Epidermal melanocyte (primary cell): ENCODE results near the gene DOK7.
"Not testable (repeated sequence)": the region's sequence is repeated elsewhere in the genome, so short reads cannot be mapped to it uniquely, and the experiment has no call there.

Source experiments
- DNase-seq: peaks from one replicate; pipeline ENCODE4 v3.0.0; 2011; ENCODE audit warnings: low spot score; ENCODE audit not compliant: insufficient read length

Gene DOK7

DNA sequence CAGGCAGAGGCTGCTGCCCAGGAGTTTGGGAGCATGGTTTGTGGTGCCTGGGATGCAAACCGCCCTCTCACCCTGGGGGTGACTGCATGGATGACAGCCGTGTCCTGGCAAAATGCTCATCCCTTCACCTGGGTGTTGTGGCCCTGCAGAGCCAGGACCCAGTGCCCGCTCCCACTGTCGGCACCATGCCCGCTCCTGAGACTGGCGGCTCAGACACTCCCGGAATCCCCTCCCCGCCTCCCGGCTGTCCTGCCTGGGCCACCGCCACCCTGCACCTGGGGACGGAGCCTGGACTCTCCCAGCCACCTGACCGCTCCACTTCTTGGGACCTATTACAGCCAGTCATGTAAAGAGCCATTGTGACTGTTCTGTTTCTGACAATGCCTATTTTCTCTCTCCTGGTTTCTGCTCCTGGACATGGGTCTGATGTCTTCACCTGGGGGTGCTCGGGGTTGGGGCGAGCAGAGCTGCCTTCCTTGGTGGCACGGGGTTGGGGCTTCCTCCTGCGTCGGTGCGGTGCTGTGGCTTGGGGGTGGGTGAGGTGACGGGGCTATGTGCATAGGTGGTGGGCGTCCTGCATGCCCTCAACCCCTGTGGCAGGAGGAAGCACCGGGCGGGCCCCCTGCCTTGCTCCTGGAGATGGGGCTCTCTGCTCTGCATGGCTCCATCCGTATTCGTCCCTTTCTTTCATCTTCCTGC lies 38.2 kb downstream of the DOK7 start:
- no peak for DNase-seq

DNA sequence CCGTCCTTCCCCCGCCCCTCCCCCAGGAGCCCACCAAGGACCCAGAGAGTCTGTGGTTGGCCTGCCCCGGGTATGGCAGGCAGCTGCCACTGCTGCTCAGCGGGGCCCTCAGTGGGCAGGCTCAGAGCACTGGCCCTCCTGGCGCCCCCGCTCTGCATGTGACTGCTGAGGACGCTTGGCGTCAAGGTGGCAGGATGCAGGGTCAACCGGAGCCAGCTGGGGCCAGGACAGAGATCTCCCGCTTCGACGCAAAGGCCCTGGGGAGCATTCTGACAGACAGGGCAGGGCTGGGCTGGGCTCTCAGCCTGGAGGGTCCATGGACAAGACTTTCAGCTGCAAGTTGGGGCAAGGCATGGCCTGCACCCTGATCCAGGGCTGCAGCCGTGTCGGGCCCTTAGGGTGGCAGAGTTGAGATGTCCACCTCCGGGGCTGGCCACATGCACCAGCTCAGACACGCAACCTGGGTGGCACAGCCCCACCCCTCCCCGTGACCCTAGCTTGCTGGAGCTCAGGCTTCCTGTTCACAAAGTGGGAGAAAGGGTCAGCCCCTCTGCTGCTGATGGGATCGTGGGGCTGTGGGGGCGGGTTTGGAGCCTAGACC lies 38.8 kb downstream of the DOK7 start:
- DNase-seq, result no peak

DNA sequence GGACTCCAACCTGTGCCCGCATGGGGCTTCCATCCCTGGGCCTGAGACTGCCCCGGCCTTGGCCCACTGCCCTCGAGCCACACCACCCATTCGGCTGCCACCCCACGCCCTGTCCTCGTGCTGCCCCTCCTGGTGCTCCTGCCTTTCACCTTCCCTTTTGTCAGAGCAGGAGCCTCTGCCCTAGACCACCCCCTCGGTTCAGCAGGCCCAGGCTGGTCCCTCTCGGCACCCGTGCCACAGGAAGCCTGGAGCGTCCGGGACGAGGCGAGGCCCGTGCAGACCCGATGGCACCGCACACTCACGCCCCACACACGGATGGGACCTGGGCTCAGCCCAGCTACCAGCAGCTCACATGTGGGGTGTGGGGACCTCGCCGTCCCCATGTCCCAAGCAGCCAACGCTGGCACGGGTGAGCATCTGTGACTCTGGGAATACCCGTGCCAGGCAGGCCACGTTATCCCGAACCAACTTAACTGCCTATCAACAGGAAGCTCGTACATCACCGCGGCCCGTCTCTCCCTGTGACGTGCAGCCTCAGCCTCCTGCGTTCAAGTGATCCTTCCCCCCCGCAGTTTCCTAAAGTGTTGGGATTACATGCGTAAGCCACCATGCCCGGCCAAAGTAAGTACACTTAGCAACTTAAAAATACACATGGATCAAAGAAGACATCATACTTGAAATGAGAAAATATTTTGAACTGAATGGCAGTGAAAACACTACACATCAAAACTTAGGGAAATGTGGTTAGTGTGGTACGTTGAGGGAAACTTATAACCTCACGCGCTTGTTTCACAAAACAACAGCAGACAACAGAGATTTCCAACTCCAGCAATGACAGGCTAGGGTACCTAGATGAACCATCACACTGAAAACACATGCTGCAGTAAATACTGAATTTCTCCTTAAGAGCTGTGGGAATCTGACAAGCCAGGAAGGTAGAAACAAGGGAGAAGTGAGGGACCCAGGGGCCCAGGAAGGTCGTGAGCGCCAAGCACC lies 40.1 kb downstream of the DOK7 start:
- no peak for DNase-seq

DNA sequence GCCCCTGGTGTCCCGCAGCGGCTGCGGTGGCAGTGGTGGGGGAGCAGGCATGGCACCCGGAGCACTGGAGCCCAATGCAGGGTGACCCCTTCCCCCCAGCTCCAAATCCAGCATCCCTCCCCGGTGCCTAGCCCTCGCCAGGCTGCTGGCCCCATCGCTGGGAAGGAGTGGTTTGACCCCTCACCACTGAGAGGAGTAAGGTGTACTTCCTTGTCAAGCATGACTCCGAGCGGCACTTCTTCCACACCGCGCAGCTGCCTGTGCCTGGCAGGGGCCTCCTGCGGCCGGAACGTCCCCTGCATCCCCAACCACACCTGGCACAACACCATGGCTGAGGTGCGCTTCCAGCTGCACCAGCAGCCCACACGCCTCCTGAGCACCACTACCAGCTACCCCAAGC lies 42.1 kb downstream of the DOK7 start:
- DNase-seq, result no peak

DNA sequence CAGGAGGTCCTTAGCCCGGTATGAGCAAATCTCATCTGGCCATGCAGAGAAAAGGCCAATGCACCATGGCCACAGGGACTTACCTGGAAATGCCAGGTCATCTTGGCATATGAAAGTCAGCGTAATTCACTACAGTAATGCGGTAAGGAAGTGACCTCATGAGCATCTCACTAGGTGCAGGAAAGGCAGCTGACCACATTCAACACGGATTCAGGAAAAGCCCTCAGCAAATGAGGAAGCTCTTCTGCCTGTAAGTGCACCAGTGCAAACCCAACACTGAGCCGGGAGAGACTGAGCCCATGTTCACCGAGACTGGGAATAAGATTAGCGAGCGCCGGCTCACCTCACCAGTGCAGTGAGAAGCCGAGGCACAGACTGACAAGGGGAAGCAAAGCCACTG lies 45.4 kb downstream of the DOK7 start:
- DNase-seq, result no peak

DNA sequence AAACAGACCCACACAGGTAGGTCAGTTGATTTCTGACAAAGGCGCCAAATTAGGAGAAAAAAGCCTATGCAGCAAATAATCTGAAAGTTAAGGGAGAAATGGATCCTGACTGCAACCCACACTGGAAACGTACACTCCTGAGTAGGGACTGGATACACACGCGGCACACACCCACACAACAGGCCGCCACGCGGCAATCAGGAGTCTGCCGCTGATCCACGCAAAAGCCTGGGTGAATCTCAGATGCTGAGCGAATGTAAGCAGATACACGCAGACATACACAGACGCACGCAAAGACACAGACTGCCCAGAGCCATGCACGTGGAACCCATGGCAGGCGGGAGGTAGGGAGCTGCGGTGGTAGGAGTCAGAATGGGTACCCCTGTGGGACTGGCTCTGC lies 47.4 kb downstream of the DOK7 start:
- DNase-seq, result no peak

DNA sequence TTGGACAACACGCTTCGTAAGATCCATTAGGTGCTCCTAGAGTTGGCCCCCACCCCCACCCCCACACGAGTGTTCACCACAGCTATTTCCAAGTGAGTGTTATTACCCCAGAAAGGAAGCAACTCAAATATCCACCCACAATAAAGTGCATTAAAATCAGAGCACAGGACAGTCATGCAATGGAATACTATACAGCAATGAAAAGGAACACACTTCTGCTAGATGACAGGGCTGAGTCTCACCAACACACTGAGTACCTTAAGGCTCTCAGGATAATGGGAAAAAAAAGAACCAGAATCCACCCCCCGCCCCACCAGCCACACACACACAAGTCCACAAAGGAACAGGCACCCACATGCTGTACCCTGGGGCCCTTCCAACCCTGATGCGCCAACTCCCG lies 48.1 kb downstream of the DOK7 start:
- DNase-seq, result no peak

DNA sequence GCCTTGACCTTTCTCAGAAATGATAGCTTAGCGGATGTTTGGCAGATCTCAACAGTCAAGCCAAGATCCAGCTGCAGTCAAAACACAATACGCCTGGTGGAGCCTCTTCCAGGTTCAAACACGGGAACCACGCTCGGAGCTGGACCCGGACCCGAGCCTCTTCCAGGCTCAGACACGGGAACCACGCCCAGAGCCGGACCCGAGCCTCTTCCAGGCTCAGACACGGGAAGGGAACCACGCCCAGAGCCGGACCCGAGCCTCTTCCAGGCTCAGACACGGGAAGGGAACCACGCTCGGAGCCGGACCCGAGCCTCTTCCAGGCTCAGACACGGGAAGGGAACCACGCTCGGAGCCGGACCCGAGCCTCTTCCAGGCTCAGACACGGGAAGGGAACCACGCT lies 48.5 kb downstream of the DOK7 start:
- not testable (repeated sequence) for DNase-seq

DNA sequence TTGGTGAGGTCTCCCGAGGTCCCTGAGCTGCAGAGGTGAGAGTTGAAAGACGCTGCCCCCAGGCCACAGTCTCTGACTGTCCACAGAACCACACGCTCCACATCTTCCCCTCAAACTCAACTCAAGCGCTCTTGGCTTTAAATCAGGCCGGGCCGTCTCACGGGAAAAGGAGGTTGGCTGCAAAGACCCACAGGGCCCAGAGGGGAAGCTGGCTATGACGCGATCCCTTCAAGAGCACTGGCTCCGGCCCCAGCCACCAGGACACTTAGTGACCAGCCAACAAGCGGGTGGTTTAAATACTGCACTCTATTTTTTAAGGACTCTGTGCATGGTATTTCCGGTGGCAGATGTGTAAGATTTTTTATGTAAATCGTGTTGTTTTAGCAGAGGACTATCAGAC lies 49.2 kb downstream of the DOK7 start:
- DNase-seq, result no peak

DNA sequence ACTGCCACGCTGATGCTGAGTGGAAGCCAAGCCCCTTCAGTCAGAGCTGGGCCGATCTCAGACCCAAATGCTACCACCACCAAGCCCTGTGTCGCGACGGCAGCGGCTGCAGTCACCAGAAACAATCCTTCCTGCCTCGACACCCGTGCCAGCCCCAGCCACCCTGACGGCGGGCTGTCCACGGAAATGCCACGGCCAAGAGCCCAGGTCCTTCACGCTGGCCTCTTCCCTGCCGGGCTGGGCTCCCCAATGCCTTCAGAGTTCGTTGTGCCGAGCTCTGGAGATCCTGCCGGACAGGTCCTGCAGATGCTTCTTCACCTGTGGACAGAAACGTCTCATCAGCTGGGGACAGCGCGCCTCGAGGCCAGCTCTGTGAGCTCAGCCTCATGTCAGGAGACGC lies 49.6 kb downstream of the DOK7 start:
- DNase-seq, result no peak

DNA sequence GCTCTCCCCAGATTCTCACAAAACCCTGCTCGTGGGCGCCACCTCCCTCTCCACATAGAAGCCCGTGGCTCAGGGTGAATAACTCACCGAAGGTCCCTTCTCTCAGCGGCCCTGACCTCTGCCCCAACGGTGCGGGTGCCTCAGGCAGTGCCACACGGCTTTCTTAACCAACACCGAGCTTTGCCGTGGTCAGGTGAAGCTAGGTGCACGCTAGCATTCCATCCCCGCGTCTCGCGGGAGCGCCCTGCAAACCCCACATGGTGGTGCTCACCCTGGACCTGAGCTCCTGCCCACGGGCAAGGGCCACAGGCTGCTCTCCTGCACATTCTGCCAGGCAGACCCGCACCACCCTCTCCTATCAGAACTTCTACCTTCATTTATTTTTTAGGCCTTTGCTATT lies 50.7 kb downstream of the DOK7 start:
- DNase-seq, result no peak

DNA sequence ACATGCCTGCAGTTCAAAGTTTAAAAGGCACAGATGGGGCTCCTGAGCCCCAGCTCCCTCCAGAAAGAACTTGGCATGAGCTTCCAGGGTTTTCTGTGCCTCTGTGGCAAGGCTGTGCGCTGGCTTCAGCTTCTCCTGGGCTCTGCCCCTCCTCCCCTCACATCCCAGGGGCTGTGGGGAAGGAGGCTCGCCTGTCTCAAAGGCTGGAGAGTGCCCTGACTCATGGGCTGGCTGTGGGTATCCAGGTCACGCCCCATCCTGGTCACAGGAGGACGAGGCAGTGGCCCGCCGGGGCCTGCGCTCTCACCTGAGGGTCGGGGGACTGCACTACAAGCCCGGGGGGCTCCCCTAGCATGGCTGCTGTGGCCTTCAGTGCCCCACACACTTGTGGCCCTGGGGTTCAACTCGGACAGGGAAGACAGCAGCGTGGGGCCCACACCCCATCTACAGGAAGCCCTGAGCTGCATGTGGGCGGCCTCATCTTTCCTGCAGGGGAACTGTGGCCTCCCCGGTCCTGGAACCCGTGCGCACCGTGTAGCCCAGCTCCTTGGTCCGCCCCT lies 51.2 kb downstream of the DOK7 start:
- DNase-seq, result no peak

DNA sequence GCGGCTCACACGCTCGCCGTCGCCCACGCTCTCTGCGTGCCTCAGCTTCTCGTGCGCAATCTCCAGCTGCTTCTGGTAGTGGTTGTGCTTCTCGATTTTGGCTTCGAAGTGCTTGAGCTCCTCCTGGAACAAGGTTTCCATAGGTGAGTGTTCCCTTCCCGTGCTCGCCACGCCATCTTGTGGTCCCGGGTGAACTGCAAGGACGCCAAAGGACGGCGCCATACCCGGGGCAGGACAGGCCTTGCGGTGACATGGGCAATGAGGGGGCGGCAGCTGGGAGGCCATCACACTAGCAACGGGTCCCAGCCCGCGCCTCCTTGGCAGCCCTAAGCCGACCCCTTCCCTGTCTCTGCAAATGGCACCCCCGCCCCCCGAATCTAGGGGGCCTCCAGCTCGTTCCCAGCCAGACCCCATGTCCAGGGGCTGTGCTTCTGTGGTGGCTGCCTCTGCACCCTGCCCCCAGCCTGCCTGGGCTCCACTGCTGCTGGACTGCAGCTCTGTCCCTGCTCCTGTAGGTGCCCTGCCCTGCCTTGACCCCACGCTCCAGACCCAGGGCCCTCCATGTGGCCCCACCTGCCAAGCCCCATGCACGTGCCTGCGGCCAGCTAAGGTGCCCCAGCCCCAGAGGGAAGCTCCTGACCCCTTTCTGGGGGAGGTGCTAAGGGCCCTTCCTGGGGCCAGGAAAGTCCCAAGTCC lies 51.8 kb downstream of the DOK7 start:
- DNase-seq, result no peak

DNA sequence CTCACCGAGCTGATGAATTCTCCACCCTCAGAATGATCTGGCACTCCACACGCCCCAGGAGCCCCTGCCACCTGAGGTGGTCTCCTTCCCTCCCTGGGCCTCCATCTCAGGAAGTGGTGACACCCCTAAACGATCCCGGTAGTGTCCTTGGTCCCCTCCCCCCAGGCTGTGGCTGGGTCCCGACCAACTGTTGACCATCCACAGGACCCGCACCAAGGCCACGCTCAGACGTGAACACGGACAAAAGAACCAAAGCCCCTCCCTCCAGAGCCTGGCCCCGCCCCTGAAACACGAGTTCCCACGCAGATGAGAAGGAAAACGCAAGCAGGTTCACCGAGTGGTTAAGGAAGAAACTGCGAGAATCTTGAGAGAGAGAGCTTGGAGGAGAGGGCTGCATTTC lies 52.5 kb downstream of the DOK7 start:
- no peak for DNase-seq

DNA sequence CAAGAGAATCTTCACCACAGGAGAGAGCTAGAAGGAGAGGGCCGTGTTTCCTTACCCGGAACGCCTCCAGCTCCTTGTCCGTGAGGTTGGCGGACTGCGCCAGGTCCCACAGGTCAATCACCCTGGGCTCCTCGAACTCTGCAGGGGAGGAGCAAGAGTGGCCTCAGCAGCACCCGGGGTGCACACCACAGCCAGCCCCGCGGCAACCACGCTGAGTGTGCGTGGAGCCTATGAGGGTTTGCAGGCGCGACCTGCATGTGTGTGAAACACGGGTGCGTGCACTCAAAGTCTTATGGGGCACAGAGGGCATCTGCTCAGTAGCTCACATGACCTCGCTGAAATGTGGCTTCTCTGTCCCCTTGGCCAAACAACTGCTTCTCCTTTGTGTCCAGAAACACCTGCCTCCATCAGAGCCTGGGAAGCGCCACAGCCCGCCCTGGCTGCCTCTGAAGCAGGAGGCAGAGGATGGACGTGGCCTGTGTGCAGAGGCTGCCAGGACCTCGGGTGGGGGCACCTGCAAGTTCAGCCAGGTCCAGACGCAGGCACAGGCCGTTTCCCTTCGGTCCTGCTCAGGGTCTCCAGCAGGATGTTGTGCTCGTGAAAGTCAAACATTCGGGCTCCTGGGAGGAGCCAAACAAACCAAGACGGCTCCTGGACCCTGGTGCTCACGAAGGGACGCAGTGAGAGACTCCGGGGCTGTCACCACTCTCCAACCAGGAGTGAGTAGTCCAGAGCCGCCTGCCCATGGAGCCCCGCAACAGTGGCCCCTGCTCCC lies 53.1 kb downstream of the DOK7 start:
- DNase-seq, result no peak

DNA sequence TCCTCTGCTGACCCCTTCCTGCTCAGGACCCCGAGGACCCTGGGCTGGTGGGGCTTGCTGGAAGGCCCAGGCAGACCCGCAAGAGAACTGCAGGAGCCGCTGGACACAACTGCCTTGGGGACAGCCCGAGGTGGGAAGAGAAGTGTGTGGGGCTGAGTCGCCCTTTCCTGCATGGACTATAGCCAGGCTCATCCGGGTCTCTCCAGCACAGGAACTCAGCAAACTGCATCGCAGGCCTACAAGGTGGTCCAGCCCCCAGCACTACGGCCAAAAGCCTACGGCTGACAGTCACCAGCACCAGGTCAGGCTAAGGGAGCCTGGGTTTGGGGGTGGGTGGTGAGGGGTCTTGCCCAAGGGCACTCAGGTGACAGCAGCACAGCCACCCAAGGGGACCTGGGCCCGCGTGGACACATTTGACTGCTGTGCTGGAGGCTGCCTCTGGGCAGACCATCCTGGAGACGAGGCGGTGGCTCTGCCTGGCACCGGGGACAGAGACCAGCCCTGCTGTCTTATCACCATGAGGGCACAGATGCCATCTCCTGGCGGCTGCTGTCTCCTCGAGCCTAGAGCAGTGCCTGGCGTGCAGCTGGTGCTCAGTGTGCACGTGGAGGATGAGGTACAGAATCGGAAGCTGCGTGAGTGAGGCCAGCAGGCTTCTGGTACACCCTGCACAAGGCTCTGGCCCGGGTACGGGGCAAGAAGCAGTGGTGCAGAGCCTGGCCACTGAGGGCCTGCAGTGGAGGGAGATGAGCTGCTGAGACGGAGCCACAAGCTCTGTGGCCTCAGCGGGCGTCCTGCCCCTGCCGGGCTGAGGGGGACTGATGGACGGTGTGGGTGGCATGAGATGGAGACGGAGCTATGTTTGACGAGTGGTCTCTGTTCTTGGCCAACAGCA lies 54.0 kb downstream of the DOK7 start:
- no peak for DNase-seq

DNA sequence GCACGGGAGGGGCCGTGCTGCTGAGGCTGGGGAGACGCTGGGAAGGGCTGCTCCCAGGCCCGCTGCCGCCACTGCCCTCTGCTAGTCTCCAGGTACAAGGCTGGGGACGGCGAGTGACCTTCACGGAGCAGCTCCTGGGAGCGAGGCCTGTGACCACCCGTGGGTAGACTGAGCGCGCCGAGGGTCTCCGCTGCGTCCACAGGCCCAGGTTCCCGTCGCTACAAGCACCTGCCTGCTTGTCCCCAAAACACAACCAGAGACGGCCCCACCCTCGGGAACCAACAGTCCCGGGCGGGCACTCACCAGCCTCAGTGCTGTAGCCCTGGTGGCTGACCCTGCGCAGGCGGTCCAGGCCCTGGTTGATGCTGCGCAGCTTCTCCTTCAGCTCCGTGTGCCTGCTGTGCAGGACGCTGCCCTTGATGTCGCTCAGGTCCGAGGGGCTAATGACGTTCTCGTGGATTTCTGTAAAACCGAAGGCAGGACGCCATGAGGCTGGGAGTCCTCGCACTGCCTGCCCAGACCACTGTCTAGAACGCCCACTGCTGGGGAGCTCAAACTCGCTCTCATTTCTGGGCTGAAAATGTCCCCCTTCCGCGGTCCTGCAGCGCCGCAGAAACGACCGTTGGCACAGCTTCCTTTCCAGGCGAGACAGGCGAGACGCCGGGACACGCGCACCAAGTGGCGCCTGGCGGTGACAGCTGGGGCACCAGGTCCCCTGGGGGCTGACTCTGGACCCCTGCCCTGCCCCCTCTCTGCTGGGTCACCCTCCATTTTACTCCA lies 54.8 kb downstream of the DOK7 start:
- no peak for DNase-seq

DNA sequence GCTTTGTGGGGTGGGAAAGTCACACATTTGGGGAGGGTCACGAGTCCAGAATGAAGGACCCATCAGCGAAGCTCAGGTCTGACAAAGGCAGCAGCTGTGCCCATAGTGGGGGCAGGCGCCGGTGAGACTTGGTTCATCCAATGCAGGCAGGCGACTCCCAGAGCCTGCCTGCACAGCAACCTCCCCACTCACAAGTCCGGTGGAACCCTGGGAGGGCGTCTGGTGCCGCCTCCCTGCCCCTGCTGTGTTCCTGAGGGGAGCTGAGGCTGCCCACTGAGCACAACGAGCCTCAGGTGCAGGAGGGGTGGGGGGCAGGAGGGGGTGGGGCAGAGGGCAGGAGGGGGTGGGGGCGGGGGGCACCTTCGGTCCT lies 55.4 kb downstream of the DOK7 start:
- no peak for DNase-seq

DNA sequence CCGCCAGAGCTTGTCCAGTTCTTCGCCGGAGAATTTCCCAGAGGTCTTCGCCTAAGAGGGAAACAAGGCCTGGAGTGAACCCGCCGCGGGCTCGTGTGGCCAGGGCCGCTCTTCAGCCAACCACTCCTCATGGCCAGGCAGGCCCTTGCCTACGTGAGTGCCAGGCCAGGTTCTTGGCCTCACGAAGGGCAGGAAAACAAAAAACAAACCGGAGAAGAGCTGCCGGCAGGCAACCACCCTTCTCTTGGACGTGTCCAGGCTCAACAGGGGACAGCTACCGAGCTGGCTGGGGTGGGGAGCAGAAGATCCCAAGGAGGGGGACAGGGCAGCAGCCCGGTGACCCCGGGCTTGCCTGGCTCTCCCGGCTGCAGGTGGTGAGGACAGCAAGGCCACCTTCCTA lies 55.8 kb downstream of the DOK7 start:
- no peak for DNase-seq
